Frontal cortex (tissue), 4 donors: Measurements from ENCODE around the gene DNAJB2. TPM values are rescaled to one million over a fixed set of nuclear protein-coding genes. Genes with fewer than 3 reads are reported as not detected.
A peak's percentile ranks its signal among the peaks of the same experiment; 100 is the strongest.
"Not testable (repeated sequence)": the region's sequence is repeated elsewhere in the genome, so short reads cannot be mapped to it uniquely, and the experiment has no call there.

Experiments
- DNase-seq, 2 donors: peaks; one replicate each; pipeline ENCODE4 v3.0.0; 2012; ENCODE audit warnings: low spot score in 2 of 2
- FAIRE-seq: peaks from 2 replicates; lab custom pipeline; 2012; peaks lifted over from hg19 to GRCh38; lab: Jason Lieb, UNC
- total RNA-seq: library from RNA; depleted of rRNA; stranded (reverse); fragments of >200 nt; gene quantifications from one replicate; pipeline ENCODE4 v1.2.3, GENCODE V29; 2014
- donor health status: control.
- donor health status: control.
- donor health status: control.

The DNAJB2 gene
- total RNA-seq, 1 donor from 2014 or later: 46.1 TPM

DNA sequence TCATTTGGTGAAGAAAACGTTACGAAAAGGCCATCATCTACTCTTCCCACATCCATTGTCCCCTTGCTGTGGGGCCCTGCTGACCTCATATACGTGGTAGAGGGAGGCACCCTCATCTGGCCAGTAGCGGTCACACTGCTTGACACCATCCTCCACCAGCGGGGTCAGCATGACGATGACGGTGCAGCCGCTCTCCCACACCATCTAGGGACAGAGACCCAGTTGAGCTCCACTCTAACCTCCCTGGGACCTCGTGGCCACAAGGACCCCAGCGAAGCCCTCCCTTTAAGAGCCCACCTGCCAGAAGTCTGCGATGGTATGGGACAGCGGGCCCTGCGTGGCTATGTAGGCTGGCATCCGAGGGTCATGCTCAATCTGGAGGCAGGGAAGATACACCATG, 17.0 kb downstream of the DNAJB2 start:
- DNase-seq: no peak
- no peak for FAIRE-seq

DNA sequence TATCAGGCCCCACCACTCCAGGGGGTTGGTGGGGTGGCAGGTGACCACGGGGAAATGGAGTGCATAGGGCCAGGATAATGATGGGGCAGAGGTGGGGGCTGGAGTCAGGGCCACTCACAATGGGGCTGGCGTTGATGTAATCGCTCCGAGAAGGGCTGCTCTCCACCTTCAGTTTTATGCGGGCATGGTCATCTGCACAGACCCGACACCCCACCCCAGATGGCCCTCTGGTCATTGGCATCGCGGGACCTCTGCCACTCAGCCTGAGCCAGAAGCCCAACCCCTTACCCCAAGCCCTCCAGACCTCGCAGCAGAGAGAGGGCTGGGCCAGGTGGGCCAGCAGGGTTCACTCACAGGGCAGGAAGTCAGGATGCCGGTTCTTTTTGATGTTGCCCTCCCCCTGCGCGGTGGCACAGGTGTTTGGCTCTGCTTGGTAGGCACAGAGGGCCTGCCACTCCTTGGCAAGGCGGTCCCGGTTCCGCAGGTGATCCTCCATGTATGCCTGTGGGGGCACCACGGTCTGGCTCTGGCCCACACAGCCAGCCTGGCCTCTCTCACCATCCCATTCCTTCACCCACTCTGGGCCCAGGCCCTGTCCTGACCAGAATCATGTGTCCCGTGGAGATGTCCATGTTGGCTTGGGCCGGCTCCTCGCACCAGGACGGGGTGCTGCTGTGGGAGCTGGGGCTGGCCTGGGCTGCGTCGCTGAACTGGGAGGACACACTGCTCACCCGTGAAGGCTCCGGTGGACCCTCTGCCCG, 17.6 kb downstream of the DNAJB2 start:
- FAIRE-seq (no peak), DNase-seq (no peak)

DNA sequence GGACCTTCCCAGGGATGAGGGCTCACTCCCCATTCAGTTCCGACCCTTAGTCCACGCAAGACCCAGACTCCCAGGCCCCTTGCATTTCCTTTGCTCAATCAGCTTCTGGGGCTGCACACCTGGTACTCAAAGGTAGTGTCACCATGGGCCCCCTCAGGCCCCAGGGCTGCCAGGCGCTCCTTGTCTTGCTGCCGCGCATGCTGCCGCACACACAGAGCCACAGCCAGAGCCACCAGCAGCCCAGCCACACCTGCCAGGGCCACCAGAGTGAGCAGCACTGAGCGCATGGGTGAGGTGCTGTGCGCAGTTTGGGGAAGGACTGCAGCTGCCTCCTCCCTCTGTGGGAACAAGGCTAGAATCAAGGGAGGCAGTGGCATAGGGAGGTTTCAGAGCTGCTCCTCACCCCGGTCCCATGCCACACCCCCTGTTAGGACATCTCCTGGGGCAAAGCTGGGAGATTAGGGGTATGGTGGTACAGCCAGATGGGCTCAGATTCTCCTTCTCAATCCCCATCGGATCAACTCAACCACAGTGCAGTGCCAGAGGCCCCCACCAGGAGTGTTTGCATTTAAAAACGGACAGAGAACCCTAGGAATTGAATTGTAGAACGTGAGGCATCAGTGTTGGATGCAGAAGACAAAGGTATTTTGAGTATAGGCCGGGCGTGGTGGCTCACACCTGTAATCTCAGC, 18.7 kb downstream of the DNAJB2 start:
- no peak for DNase-seq
- no peak for FAIRE-seq

DNA sequence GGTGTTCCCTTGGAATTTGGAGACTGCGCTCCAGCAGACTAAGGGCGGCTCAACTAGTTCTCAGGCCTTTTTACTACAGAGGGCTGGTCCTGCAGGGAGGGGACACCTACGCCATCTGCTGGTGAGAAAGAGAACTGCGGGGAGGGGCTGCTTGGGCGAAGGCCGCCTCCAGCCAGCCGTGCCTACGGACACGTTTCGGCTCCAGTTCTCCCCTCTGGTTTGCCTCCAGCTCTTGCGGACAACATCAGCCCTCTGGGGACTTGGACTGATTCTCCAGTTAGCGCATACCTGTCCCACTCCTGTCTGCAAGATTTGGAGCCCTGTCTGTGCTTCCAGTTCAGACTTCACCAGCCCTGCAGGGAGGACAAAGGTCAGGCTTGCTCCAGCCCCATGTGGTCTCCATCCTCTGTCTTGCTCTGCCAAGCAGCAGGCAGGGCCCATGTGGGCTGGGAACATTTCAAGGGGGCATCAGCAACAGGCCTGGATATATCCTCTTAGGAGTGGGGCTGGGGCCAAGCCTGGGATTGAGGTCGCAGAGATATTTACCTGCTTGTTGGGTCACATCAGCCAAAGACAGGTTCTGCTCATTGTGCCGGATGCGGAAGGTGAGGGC, 19.7 kb downstream of the DNAJB2 start:
- DNase-seq (peak; percentile 88 to 96), FAIRE-seq (no peak)

DNA sequence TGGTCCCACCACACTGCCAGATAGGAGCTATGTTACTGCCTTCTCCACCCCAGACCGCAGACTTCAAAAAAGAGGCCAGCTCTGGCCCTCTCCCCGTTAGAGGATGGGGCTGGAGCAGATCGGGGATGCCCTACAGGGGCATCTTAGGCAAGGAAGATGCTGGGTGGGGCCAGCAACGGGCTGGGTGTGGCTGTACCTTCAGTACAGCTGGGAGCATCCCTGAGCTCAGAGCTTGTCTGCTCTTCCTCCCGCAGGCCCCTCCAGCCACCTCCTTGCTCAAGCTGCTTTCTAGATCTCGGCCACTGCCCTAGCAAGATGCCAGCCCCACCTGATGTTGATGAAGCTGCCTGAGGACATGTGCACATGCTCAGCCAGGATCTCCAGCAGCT, 20.2 kb downstream of the DNAJB2 start:
- no peak for FAIRE-seq
- DNase-seq: no peak

DNA sequence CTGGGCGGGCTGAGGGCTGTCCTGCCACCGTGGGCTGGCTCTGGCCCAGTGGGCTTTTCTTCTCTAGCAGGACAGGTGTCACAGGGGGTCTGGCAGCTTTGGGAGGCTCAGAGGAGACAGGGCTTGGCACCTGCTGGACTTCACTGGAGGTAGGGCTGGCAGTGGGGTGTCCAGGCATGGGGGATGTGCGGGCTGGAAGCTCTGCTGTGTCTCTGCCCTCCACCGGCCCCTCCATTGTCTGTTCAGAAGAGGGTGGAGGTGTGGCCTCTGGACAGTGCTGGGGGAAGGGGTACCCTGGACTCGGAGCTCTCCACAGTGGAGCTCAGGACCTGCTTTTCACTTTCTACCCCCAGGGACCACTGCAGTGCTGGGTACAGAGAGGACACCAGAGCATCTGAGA, 20.9 kb downstream of the DNAJB2 start:
- no peak for FAIRE-seq
- no peak for DNase-seq

DNA sequence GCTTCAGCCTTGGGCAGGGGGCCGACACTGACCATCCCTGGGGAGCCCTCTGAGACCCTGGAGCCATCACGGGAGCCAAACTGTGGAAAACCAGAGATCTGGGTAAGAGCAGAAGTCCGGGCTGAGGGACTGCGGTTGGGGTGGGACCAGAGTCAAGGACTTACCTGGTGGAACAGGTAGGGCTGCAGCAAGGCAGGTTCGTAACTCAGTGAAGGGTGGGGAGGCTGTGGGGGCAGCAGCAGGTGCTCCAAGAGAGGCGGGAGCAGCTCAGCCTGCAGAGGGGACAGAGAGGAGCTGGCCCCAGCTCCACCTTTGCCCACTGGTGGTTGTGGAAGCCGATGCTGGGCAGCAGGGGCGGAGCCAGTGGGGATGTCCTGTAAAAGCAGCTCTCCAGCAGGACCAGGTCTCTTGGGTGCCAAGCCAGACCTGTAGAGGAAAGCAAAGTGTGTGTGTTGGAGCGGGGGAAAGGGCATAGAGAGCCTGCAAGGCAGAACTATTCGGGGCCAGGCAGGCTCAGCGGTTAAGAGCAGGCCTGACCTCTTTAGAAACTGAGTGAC, 23.3 kb downstream of the DNAJB2 start:
- FAIRE-seq (no peak), DNase-seq (no peak)

DNA sequence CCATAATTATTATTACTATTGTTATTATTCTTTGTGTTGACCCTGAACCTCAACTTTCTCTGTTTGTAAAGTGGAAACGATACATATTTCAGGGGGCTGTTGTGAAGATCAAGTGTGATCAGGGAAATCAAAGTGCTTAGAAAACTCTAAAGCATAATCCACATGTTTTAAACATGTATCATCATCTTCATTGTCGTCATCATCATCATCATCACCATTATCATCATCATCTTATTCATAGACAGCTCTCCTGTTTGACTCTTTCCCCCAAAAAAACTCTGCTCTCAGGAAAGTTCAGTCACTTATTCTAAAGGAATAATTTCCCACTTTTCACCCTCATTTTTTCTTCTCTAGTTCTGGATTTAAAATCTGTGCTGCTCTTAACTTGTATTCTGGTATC, 25.1 kb downstream of the DNAJB2 start:
- no peak for FAIRE-seq
- DNase-seq: no peak

DNA sequence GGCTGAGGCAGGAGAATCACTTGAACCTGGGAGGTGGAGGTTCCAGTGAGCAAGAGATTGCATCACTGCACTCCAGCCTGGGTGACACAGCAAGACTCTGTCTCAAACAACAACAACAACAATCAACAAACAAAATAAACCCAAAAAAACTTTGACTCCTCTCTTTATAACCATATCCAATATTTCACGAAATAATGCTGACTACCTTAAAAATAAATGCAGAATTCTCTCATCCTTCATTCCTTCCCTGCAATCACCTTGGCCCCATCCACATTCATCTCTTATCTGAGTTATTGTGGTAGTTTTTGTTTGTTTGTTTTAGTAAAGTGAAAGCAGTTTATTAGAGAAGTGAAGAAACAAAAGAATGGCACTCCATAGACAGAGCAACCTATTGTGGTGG, 26.9 kb downstream of the DNAJB2 start:
- FAIRE-seq: no peak
- DNase-seq: no peak

DNA sequence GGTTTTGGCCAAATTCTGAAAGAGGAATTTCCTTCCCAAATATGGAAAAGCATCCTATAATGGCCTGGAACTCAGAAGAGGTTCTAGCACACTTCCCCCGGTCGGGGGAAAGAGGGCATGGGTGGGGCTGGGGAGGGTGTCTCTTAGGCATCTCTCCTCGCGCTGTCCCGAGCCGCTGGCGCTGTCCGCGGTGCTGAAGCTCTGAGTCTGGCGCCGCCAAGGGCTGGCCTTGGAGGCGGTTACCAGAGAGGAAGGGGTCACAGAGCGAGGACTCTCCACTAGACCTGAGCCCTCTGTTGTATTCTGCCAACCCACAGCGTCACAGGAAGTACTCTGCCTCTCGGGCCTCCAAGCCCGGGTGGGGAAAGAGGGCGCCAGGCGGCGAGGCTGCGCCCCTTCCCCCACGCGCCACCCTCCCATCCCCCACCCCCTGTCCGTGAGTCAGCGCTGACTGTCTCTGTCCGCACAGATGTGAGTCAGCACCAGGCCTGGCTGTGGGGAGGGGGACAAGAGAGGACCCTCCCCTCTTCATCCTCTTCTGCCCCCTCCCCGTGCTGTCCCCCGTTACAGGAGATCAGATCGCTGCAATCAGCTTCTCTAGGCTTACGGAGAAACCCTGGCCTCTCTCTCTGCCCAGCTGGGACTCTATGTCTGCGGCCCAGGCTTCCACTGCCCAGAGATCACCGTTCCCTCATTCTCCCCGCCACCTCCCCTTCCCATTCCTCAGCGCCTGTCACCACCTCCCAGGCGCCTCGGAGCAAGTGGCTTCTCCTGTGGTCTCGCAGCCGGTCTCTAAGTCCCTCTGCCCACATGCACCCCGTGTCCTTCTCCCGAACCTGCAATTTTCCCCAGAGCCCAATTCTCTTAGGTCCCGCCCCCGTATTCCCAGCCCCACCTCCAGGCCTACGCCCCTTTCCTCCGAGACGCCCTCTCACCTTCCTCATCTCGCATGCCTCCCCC, 29.3 kb downstream of the DNAJB2 start:
- FAIRE-seq: no peak
- DNase-seq: peak in 1 of 2 donors; percentile 62

DNA sequence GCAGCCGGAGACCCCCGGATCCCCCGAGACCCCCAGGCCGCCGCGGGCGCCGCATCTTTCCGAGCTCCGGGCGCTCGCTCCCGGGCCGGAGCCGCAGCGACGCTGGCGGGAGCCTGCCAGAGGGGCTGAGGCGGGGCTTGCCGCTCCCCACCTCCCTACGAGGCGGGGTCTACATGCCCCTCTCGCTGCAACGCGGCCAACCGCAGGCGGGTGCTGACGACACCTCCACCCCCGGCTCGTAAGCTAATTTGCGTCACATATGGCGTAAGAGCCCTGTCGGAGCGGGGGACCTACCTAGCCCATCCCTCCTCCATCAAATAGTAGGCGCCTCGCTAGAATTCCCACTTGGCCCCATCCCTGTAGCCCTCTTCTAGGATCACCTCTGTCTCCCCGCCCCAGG, 30.1 kb downstream of the DNAJB2 start, which contains the start of gene PTPRN:
Gene PTPRN, minus strand, starts transcription at position 124 of the 400 bp plus-strand sequence. Its CDS starts 69 bp downstream, at position 55.
- peak in 1 of 2 donors; percentile 63 for DNase-seq

DNA sequence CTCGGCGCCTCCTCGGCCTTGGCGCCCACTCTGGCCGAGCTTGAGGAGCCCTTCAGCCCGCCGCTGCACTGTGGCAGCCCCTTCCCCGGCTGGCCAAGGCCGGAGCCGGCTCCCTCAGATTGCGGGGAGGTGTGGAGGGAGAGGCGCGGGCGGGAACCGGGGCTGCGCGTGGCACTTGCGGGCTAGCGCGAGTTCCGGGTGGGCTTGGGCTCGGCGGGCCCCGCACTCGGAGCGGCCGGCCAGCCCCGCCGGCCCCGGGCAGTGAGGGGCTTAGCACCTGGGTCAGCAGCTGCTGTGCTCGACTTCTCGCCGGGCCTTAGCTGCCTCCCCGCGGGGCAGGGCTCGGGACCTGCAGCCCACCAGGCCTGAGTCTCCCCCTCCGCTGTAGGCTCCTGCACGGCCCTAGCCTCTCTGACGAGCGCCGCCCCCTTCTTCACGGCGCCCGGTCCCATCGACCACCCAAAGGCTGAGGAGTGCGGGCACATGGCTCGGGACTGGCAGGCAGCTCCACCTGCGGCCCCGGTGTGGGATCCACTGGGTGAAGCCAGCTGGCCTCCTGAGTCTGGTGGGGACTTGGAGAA, 33.6 kb downstream of the DNAJB2 start:
- FAIRE-seq, DNase-seq: not testable (repeated sequence)

More for the DNA sequence above, 30.1 kb downstream of the DNAJB2 start, which contains the start of gene PTPRN:
- no peak for FAIRE-seq

DNA sequence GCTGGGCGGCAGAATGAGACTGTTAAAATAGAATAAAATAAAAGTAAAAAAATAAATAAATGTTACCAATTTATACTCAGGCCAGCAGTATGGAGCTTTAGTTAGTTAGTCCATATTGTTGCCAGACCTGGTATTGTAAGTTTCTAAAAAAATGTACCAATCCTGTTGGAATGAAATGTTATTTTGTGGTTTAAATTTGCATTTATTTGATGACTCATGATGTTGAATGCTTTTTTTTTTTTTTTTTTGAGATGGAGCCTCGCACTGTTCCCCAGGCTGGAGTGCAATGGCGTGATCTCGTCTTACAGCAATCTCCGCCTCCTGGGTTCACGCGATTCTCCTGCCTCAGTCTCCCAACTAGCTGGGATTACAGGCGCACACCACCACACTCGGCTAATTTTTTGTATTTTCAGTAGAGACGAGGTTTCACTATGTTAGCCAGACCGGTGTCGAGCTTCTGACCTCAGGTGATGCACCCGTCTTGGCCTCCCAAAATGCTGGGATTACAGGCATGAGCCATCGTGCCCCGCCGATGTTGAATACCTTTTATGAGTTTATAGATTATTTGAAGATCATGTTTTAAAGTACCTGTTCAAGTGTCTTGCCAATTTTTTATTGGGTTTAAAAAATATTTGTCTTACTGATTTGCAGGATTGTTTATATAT, 35.8 kb downstream of the DNAJB2 start:
- FAIRE-seq (no peak), DNase-seq (no peak)

DNA sequence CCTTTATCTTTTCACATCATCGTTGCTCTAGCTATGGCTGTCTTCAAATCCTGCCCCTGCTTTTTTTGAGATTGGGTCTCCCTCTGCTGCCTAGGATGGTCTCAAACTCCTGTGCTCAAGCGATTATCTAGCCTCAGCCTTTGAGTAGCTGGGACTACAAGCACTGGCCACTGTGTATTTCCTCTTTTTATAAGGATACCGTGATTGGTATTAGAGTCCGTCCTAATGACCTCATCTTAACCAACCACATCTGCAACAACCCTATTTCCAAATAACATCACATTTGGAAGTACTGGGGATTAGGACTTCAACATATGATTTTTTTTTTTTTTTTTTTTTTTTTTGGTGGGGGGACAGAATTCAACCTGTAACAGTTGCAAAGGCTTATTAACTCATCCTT, 44.3 kb downstream of the DNAJB2 start:
- no peak for DNase-seq
- no peak for FAIRE-seq

DNA sequence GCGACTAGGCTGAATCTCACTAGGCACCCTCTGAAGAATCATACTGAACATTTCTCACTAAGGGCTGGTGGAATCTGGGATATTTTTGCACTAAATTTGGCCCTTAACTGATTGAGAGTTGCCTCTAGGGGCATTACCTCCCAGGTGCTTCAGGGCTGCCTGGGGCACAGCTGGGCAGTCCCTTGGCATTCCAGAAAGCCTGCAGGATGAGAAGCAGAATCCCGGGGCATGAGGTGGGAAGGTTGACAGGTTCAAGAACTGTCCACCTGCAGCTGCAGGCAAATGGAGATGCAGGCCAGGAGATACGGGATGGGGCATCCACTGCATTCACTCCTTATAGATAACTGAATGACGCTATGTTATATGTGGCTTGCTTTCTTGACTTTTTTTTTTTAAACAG, 46.0 kb downstream of the DNAJB2 start:
- FAIRE-seq (no peak), DNase-seq (no peak)

DNA sequence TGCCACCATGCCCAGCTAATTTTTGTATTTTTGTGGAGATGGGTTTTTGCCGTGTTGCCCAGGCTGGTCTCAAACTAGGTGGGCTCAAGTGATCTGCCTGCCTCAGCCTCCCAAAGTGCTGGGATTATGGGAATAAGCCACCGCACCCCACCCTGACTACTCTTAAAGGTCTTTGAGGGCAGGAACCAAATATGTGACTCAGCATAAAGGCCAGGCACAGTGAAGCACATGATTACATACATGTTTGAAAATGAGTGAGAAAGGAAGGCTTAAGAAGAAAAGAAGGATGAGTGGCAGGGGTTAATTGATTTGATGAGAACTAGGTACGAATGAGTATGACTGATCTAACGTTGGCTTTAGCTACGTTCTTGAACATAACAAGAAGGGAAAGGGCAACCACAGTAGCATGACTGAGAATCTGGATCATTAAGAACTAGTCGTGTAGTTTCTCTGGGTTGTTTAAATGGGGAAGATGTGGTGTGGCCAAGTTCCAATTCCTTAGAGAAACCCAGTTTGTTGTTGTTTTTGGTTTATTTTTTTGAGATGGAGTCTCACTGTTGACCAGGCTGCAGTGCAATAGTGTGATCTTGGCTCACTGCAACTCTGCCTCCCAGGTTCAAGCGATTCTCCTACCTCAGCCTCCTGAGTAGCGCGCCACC, 46.6 kb downstream of the DNAJB2 start:
- no peak for FAIRE-seq
- no peak for DNase-seq

DNA sequence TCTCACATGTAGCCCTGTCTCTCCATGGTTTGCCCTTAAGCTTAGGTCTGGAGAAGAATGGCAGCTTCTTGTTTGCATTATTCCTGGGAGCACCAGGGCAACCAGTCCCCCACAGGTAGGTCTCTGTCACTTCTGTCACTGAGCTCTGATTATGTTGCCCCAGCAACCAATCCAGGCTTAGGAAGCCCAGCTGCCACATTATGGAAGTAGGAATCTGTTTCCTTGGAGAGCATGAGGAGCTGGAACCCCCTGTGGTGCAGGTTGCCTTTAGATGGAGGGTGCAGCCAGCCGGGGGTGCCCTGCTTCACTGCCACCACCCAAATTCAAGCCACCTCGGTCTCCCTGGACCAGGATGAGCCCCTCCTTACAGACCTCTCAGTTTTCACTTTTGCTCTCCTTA, 48.6 kb downstream of the DNAJB2 start:
- FAIRE-seq (no peak), DNase-seq (no peak)

DNA sequence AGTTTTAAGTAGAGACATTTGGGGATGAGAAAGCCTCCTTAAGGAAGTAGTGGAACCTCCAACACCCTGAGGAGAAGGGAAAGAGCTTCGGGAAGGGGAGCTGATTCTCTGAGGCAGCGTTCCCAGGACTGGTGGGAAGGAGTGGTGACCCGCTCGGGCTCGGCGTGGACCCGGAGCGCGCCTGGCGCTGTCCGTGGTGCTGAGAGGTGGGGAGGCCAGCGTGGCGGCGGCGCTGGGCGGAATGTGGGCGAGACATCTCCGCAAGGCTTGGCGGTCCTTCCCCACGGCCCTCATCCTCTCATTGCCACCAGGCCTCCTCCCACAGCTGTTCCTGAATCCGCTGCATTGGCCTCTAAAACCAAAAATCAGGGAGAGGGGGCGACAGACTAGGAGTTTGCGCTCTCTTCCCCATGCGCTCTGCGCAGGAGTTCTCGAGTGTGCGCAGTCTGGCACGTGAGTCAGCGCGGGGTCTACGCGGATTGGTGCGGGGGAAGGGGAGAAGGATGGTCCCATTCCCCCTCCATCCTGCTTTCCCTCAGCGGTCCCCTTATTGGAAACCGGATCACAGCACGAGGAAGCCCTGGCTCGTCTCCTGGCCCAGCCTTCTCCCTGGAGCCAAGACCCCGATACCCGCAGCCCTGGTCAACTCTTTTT, 52.5 kb downstream of the DNAJB2 start:
- FAIRE-seq (no peak), DNase-seq (peak in 1 of 2 donors; percentile 49)
